Measurements from ENCODE around the gene FOXP4.

The FOXP4 gene

DNA sequence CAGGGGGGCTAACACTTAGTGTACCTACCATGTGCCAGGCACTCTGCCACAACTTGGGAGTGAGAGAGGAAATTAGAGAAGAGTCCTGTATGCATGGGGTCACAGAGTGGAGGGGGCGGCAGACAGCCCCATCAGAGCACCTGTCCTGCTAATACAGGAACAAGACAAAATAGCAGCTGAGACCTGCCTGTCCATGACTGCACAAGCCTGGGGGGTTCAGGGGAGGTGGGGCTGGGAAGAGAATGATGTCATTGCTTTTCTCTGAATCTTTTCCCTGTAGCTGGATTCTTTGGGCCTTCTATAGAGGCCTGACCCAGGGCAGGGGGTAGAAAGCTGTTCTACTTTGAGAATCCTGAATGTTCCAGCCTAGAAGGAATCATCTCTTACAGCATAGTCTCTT lies 37.4 kb downstream of the FOXP4 start:
- TF ChIP-seq, protein P1, sequence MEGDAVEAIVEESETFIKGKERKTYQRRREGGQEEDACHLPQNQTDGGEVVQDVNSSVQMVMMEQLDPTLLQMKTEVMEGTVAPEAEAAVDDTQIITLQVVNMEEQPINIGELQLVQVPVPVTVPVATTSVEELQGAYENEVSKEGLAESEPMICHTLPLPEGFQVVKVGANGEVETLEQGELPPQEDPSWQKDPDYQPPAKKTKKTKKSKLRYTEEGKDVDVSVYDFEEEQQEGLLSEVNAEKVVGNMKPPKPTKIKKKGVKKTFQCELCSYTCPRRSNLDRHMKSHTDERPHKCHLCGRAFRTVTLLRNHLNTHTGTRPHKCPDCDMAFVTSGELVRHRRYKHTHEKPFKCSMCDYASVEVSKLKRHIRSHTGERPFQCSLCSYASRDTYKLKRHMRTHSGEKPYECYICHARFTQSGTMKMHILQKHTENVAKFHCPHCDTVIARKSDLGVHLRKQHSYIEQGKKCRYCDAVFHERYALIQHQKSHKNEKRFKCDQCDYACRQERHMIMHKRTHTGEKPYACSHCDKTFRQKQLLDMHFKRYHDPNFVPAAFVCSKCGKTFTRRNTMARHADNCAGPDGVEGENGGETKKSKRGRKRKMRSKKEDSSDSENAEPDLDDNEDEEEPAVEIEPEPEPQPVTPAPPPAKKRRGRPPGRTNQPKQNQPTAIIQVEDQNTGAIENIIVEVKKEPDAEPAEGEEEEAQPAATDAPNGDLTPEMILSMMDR (IDR thresholded peaks at IDR 0.05; ENCODE audit: borderline replicate concordance, insufficient read depth, low read depth, low read length), result no peak
- H3K4me3 ChIP-seq (ENCODE audit: low read depth, low read length), result no peak overlapping the region

DNA sequence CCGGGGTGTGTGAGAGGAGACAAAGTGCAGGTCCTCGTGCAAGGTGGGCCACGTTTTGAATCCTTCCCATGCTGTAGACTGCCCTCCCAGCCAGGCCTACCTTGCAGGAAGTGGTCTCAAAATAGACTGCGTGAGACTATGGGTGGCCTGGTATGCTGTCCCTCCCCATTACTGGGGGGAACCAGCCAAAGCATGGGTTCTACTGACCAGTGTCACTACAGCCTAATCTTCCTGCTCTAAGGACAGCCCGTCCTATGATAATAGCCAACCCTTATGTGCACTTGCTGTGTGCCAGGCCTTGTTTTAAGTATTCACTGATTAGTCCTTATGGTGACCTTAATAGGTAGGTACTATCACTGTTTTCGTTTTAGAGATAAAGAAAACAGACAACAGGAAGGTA lies 38.0 kb downstream of the FOXP4 start:
- TF ChIP-seq, protein P1 (IDR thresholded peaks at IDR 0.05; ENCODE audit: borderline replicate concordance, insufficient read depth, low read depth, low read length), result no peak
- no peak overlapping the region for H3K4me3 ChIP-seq (ENCODE audit: low read depth, low read length)

DNA sequence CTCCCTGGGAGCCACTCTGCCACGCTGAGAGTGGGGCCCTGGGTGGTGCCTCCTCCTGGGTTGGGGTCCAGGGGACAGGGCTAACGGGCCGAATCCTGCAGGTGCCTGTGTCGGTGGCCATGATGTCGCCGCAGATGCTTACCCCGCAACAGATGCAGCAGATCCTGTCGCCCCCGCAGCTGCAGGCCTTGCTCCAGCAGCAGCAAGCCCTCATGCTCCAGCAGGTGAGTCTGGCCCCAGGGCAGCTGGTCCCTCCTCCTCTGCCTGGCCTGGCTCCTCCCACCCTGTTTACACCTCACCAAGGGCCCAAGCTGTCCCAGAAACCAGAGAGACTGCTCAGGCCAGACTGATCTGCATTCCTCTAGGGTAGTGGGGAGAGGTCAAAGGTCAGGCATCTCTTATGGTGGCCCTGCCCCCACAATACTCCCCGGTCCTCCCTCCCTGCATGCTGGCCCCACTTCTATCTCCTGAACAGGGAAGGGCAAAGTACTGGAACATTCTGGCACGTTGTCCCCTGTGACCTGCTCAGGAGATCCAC lies 38.6 kb downstream of the FOXP4 start:
- TF ChIP-seq, protein P1 (IDR thresholded peaks at IDR 0.05; ENCODE audit: borderline replicate concordance, insufficient read depth, low read depth, low read length), result no peak
- H3K4me3 ChIP-seq (ENCODE audit: low read depth, low read length), result no peak overlapping the region

DNA sequence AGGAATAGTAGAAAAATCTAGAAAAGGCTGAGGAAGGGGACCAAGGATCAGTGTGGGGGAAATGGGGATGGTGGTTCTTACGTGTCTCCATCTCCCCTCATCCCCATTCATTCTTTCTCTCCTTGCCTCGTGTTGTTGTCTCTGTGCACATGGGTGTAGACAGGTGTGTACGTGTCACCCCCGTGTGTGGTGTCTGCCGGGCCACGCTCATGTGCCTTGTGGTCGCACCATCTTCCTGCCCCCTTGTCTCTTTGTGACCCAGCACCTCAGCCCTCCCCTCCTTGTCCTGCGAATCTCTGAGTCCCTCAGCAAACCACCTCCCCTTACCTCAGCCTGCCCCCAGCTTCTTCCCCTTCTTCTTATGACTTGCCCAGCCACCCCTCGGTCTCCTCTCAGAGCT lies 39.4 kb downstream of the FOXP4 start:
- TF ChIP-seq, protein P1 (IDR thresholded peaks at IDR 0.05; ENCODE audit: borderline replicate concordance, insufficient read depth, low read depth, low read length), result no peak
- no peak overlapping the region for H3K4me3 ChIP-seq (ENCODE audit: low read depth, low read length)

DNA sequence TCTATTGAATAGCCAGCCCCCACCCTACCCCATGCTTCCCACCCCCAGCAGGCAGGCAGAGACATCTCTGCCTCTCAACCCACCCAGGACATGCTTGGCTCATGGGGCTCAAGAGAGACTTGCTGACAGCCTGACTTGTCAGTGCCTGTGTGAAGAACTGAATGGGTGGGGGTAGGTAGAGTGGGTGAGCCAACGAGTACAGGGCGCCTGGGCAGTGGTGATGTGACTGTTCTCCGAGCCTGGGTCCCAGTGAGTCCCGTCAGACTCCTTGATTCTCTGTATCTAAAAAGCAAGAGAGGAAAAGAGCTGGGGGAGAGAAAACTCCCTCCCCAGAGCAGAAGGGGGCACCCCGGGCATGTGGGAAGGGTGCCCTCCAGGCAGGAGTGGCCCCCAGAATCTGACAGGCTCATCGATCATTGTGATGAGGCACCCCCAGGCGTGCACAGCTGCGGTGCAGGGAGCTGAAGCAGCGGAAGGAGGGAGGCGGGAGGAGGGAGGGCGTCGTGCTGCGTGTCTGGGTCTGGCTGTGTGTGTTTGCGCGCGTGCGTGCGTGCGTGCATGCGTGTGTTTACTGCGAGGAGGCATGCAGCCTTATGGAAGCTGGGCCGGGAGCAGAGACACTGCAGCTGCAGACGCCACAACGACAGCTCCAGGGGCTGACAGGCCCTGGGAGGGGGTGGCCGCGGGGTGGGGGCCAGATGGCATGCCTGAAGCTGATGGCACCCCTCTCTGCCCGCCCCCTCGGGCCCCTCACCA lies 40.2 kb downstream of the FOXP4 start:
- H3K4me3 ChIP-seq (ENCODE audit: low read depth, low read length), result no peak overlapping the region
- TF ChIP-seq, protein P1 (IDR thresholded peaks at IDR 0.05; ENCODE audit: borderline replicate concordance, insufficient read depth, low read depth, low read length), result no peak

DNA sequence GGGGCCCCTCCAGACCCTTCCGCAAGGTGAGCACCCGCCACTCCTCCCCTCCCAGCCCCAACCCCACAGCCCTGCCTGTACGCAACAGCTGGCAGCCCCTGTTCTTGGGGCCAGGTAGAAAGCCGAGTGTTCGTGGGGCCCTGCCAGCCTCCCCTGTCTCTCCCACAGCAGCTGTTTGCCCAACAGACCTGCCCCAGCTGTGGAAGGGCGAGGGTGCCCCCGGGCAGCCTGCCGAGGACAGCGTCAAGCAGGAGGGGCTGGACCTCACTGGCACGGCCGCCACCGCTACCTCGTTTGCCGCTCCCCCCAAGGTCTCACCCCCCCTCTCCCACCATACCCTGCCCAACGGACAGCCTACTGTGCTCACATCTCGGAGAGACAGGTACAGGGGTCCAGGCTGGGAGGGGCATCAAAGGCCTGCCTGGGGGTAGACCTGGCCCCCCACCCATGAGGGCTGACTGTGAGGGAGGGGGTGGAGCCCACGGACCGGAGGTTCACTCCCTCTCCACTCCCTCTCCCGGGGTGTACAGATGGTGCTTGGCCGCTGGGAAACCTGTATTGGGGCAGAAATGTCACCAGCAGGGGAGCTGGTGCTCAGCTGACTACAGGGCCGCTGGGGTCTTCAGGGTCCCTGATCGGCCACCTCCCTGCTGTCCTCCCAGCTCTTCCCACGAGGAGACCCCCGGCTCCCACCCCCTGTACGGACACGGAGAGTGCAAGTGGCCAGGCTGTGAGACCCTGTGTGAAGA lies 41.1 kb downstream of the FOXP4 start:
- TF ChIP-seq, protein P1 (IDR thresholded peaks at IDR 0.05; ENCODE audit: borderline replicate concordance, insufficient read depth, low read depth, low read length), result no peak
- H3K4me3 ChIP-seq (ENCODE audit: low read depth, low read length), result no peak overlapping the region

Data from GM12875 (cell line).